OCI-LY1 (cell line): ENCODE measurements around the gene HAVCR1.
"Not testable (repeated sequence)": the region's sequence is repeated elsewhere in the genome, so short reads cannot be mapped to it uniquely, and the experiment has no call there.

Experiments
- H2AFZ ChIP-seq: fragments of 200-600 bp; sonication (generic), shearing (Covaris generic); 2 replicates; pipeline ENCODE4 v1.6.0; 2014; ENCODE audit warnings: antibody characterized with exemption, mild to moderate bottlenecking, low read length
- H3F3A ChIP-seq: fragments of 200-600 bp; sonication (generic), shearing (Covaris generic); 2 replicates; pipeline ENCODE4 v1.6.0; 2014; ENCODE audit warnings: mild to moderate bottlenecking, antibody characterized with exemption, low read length, moderate library complexity; ENCODE audit not compliant: insufficient read depth
- H3K27ac ChIP-seq: fragments of 200-600 bp; sonication (generic); 2 replicates; pipeline ENCODE4 v1.5.1; 2014; ENCODE audit warnings: low read length, mixed run types, mild to moderate bottlenecking, low read depth; ENCODE audit not compliant: poor library complexity, severe bottlenecking
- H3K27me3 ChIP-seq: fragments of 200-600 bp; sonication (generic); 2 replicates; pipeline ENCODE4 v1.6.0; 2014; ENCODE audit warnings: antibody characterized with exemption, mild to moderate bottlenecking, low read length, moderate library complexity; ENCODE audit not compliant: insufficient read depth
- H3K36me3 ChIP-seq: fragments of 200-600 bp; sonication (generic); 2 replicates; pipeline ENCODE4 v1.6.1; 2014; ENCODE audit warnings: mild to moderate bottlenecking, antibody characterized with exemption, low read length, moderate library complexity, mixed read lengths; ENCODE audit not compliant: insufficient read depth
- H3K4me1 ChIP-seq: fragments of 200-600 bp; sonication (generic); 2 replicates; pipeline ENCODE4 v1.5.1; 2014; ENCODE audit warnings: mild to moderate bottlenecking, low read length, moderate library complexity; ENCODE audit not compliant: insufficient read depth, severe bottlenecking
- H3K4me2 ChIP-seq: fragments of 200-600 bp; sonication (generic), shearing (Covaris generic); 2 replicates; pipeline ENCODE4 v1.6.1; 2014; ENCODE audit warnings: low read length
- H3K4me3 ChIP-seq: fragments of 200-600 bp; sonication (generic); 2 replicates; pipeline ENCODE4 v1.5.1; 2014; ENCODE audit warnings: low read length, low read depth, mild to moderate bottlenecking, mixed read lengths; ENCODE audit not compliant: poor library complexity, severe bottlenecking
- H3K79me2 ChIP-seq: fragments of 200-600 bp; shearing (Covaris generic); 2 replicates; pipeline ENCODE4 v1.6.1; 2016; ENCODE audit warnings: mixed run types, low read length, mixed read lengths; ENCODE audit not compliant: insufficient read depth
- H3K9ac ChIP-seq: fragments of 200-600 bp; sonication (generic), shearing (Covaris generic); 2 replicates; pipeline ENCODE4 v1.6.1; 2014; ENCODE audit warnings: mild to moderate bottlenecking, low read length, mixed read lengths
- H3K9me2 ChIP-seq: fragments of 200-600 bp; sonication (generic), shearing (Covaris generic); 2 replicates; pipeline ENCODE4 v1.6.1; 2014; ENCODE audit warnings: low read depth, mild to moderate bottlenecking, low read length, mixed read lengths
- H3K9me3 ChIP-seq: fragments of 200-600 bp; shearing (Covaris generic); 2 replicates; pipeline ENCODE4 v1.6.1; 2014; ENCODE audit warnings: low read length, mixed read lengths
- H4K20me1 ChIP-seq: fragments of 200-600 bp; sonication (generic), shearing (Covaris generic); 2 replicates; pipeline ENCODE4 v1.6.0; 2016; ENCODE audit warnings: mild to moderate bottlenecking, low read length; ENCODE audit not compliant: insufficient read depth
- EZH2 ChIP-seq: fragments of 200-600 bp; sonication (generic), shearing (Covaris generic); IDR thresholded peaks from 2 replicates; pipeline ENCODE4 v1.8.0; 2017; ENCODE audit warnings: borderline replicate concordance, mixed run types, mild to moderate bottlenecking, antibody characterized with exemption, low read length, moderate library complexity, mixed read lengths
- TF ChIP-seq, protein P1 (sequence below): fragments of 200-600 bp; sonication (generic), shearing (Covaris generic); IDR thresholded peaks from 2 replicates; pipeline ENCODE4 v1.5.1; 2017; ENCODE audit warnings: mild to moderate bottlenecking, antibody characterized with exemption, low read length, moderate library complexity, mixed read lengths

Gene HAVCR1

DNA sequence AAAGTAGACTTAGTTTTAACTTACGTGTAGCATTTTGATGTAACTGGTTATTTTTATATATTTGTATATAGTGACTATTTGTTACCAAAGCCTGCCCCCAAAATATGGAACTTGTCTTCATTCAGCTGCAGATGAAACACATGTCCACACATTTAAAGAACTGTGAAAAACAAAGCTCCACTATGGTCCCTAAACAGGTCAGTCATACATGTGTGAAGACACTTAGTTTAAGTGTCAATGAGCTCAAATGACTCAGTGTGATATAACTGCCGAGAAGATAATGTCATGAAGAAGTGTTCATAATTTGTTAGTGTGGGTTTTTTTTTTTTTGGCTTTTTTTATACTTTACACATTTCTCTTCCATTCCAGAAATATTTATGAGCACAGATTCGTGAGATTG, 28.2 kb downstream of the HAVCR1 start:
- Histone ChIP-seq H3K4me2 (no peak overlapping the region), H2AFZ (no peak overlapping the region), H3K4me3 (no peak overlapping the region), H3K9me3 (no peaks in the 10 kb centered on the region), H3K79me2 (no peaks in the 10 kb centered on the region), H4K20me1 (no peaks in the 10 kb centered on the region), H3K9me2 (no peaks in the 10 kb centered on the region), H3K36me3 (no peaks in the 10 kb centered on the region), H3K9ac (no peak overlapping the region), H3F3A (no peaks in the 10 kb centered on the region), H3K27me3 (no peaks in the 10 kb centered on the region), H3K27ac (no peak overlapping the region), H3K4me1 (no peaks in the 10 kb centered on the region)
- no peak for TF ChIP-seq EZH2
- TF ChIP-seq, protein P1, sequence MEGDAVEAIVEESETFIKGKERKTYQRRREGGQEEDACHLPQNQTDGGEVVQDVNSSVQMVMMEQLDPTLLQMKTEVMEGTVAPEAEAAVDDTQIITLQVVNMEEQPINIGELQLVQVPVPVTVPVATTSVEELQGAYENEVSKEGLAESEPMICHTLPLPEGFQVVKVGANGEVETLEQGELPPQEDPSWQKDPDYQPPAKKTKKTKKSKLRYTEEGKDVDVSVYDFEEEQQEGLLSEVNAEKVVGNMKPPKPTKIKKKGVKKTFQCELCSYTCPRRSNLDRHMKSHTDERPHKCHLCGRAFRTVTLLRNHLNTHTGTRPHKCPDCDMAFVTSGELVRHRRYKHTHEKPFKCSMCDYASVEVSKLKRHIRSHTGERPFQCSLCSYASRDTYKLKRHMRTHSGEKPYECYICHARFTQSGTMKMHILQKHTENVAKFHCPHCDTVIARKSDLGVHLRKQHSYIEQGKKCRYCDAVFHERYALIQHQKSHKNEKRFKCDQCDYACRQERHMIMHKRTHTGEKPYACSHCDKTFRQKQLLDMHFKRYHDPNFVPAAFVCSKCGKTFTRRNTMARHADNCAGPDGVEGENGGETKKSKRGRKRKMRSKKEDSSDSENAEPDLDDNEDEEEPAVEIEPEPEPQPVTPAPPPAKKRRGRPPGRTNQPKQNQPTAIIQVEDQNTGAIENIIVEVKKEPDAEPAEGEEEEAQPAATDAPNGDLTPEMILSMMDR: no peak

DNA sequence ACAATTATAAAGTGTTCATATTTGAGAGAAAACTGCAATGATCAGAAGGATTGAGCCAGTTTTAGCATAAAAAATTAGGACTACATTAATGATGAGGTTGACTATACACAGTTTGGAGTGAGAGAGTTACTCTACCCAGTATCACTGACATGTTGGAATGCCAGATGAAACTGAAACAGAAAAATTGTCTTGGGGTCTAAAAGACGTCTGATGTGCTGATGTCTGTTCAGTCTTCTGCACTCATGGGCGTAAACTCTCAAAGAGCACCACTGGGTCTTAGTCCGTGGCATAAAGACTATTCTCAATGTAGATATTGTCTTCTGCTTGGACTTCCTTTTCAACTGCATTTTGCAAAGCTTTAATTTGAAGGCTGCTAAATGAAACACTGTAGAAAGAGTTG, 29.5 kb downstream of the HAVCR1 start:
- Histone ChIP-seq H3K27ac (no peak overlapping the region), H3K79me2 (no peaks in the 10 kb centered on the region), H3K9me3 (no peaks in the 10 kb centered on the region), H3K4me2 (no peak overlapping the region), H3K4me3 (no peak overlapping the region), H3K4me1 (no peaks in the 10 kb centered on the region), H3F3A (no peaks in the 10 kb centered on the region), H4K20me1 (no peaks in the 10 kb centered on the region), H2AFZ (no peak overlapping the region), H3K9me2 (no peaks in the 10 kb centered on the region), H3K27me3 (no peaks in the 10 kb centered on the region), H3K9ac (no peak overlapping the region), H3K36me3 (no peaks in the 10 kb centered on the region)
- no peak for TF ChIP-seq EZH2
- TF ChIP-seq, protein P1: no peak

DNA sequence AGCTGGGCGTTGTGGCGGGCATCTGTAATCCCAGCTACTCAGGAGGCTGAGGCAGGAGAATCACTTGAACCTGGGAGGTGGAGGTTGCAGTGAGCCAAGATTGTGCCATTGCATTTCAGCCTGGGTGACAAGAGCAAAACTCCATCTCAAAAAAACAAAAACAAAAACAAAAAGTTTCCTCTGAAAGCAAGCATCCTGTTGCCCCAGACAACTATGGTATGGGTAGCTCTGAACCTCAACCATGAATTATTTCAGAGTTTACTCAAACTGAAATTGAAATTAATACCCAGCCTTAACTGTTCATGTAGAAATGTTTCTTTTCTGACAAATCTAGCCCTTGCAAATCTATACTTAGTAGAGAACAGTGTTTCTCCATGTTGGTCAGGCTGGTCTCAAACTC, 31.3 kb downstream of the HAVCR1 start:
- H3K4me1 ChIP-seq, H3K9me2 ChIP-seq, H3K9me3 ChIP-seq, H3K4me3 ChIP-seq, H3K27me3 ChIP-seq, H3K4me2 ChIP-seq, H4K20me1 ChIP-seq, H3K36me3 ChIP-seq, H3K9ac ChIP-seq, H3K79me2 ChIP-seq, H3F3A ChIP-seq, H3K27ac ChIP-seq, H2AFZ ChIP-seq: not testable (repeated sequence)

DNA sequence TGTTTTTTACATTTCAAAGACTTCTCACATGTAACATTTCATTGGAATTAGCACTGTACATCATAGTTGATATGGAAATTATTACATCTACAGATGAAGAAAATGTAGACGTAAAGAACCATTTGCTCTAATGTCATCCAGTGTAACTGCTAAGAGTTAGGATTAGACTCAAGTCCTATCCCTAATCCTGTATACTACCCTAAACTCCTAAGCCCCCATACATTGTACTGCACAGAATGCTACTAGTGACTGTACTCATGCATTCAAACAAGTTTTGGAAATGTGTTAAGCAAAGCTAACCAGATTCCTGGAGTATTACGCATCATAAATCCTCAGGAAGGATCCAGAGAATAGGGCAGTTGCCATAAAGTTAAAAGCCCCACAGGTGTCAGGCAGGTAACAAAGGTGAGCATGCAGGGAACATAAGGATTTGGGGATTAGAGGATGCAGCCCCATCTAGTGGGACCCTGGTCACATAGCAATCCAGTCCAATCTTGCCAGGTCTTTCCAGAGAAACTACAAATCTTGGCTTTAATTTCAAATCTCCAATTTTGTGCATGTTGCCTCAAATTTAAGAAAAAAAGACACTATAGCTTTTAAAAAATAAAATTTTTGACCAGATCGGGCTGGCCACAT, 32.0 kb downstream of the HAVCR1 start:
- no peaks in the 10 kb centered on the region for H3K79me2 ChIP-seq
- H3K4me2 ChIP-seq: no peak overlapping the region
- no peak overlapping the region for H3K9ac ChIP-seq
- no peak for TF ChIP-seq EZH2
- TF ChIP-seq, protein P1: peak; percentile 49; the same call in 1 of the 2 replicates
- no peaks in the 10 kb centered on the region for H3K9me3 ChIP-seq
- no peak overlapping the region for H2AFZ ChIP-seq
- no peak overlapping the region for H3K27ac ChIP-seq
- H3K36me3 ChIP-seq: no peaks in the 10 kb centered on the region
- no peaks in the 10 kb centered on the region for H4K20me1 ChIP-seq
- no peaks in the 10 kb centered on the region for H3K9me2 ChIP-seq
- H3K27me3 ChIP-seq: no peaks in the 10 kb centered on the region
- H3K4me1 ChIP-seq: no peaks in the 10 kb centered on the region
- no peaks in the 10 kb centered on the region for H3F3A ChIP-seq
- no peak overlapping the region for H3K4me3 ChIP-seq
